Stimulated activated CD4-positive, alpha-beta T cell treated with anti-CD3 and anti-CD28 coated beads, Interleukin-1b, Interleukin-23, amount 100 ng/mL, for 1 hour (primary cell): Measurements from ENCODE around the gene TNFRSF18.

Source experiments
- DNase-seq, 2 donors: peaks; one replicate each; pipeline ENCODE4 v3.0.0-alpha.2; 2020; ENCODE audit warnings: low read depth in 2 of 2

Gene TNFRSF18

DNA sequence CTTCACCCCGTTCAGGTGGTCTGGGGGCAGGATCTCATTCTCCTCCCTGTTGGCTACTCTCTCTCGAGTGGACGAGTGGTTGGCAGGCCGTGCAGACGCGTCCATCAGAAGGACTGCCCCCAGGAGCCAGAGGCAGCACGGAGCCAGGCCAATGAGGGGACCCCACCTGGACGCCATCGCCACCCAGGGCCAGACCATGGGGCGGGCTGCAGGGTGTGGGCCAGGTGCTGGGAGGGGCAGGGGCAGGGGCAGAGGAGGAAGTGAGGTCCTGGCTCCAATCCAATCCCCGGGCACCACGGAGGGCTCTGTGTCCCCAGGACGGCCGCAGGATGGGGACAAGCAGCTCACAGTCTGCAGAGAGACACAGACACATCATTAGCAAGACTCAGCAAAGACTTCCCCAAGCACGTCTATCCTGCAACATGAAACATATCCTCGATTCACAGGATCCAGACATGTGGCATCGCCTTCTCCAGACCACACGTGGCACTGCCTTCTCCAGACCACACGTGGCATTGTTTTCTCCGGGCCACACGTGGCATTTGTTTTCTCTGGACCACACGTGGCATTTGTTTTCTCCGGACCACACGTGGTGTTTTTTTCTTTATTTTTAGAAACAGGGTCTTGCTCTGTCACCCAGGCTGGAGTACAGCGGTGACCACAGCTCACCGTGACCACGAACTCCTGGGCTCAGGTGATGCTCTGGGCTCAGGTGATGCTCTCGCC lies 22.4 kb upstream of the TNFRSF18 start:
- no peak for DNase-seq

DNA sequence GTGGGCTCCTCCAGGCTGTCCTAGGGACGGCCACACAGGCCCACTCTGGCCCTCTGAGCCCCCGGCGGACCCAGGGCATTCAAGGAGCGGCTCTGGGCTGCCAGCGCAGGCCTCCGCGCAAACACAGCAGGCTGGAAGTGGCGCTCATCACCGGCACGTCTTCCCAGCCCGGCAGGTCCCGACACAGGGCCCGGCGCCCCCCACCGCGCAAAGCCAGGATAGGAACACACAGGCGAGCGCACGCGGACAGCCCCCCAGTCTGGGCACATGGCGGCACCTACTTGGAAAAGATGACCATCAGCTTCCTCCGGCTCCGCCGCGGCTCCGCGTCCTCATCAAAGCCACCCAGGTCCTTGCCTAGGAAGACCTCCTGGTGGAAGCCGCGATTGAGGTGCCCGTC lies 21.8 kb upstream of the TNFRSF18 start:
- no peak for DNase-seq

DNA sequence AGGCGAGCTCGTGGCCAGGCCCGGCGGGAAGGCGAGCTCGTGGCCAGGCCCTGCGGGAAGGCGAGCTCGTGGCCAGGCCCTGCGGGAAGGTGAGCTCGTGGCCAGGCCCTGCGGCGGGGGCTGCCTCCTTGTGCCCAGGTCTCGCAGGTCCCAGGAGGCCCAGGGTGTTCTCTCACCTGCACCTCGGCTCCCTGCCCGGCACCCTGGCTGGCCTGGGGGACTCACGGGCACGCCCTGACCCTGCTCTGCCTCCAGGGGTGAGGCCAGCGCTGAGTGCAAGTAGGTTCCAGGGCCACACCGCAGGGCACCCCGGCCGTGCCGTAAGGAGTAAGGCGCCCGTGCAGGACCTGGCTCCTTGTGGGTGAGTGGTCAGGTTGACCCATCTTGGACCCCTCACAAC lies 21.0 kb upstream of the TNFRSF18 start:
- no peak for DNase-seq

DNA sequence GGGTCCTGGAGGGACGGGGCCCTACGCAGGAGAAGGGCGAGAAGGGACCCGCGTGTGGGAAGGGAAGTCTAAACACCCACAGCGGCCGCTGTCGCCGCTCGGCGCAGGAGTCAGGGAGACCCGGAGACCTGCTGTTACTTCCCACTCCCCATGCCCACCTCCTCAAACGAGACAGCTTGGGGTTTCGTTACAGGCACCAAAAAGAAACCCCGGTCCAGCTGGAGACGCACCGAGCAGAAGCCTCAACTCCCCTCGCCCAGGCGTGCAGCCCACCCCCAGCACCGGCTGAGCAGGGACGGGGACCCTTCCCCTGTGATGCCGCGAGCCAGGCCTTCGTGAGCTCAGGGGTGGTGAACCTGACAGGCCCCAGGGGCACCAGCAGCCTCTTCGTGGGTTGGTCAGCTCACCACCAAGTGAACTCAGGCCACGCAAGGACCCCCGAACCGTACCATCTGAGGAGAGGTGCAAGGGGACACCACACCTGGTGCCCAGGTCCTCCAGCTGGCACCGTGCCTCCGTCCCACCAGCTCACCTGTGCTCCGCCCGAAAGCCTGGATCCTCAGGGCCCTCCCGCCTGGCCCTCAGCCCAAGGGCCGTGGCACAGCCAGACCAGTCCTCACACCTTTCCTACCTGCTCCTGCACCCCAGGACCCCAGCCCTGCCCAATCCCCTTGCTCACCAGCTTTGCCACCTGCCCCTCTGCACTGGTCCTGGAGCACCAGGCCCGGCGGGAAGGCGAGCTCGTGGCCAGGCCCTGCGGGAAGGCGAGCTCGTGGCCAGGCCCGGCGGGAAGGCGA lies 20.4 kb upstream of the TNFRSF18 start:
- DNase-seq = no peak

DNA sequence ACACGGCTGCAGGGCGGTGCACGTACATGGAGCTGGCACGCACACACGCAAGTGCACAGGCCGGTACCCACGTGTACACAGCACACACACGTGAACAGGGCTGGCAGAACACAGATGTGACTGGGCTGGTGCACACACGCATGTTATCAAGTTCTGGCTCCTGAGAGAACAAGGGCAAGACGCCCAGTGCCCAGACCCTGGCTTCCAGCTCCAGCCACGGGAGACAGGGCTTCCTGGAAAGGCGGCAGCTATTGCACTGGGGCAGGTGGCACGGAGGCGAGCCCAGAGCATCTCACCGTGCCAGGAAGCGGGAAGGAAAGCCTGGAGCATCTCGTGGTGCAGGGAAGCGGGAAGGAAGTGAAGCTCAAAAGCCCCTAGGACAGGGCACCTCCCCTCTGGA lies 19.5 kb upstream of the TNFRSF18 start:
- no peak for DNase-seq

DNA sequence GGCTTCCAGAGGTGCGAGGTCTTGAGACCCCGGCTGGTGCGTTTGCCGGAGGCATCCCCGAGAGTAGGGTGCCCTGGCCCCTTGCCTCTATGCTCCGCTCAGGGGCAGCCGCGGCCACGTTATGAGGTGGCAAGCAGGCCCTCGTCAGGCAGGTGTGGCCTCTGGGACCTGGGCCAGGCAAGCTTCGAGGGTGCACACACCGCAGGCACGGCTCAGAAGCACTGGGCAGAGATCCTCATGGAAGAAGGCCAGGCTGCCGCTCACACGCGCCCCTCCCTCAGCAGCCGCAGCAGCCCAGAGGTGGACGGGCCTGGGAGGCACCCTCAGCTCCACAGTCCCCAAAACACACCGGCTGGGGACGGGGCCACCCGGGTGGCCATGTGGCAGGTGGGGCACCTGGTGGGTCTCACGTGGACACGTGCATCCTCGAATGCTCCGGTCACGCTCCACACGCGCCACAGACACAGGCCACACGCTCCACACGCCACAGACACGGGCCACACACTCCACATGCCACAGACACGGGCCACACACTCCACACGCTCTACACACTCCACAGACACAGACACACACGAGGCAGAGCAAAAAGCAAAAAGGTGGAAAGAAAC lies 18.9 kb upstream of the TNFRSF18 start:
- no peak for DNase-seq

DNA sequence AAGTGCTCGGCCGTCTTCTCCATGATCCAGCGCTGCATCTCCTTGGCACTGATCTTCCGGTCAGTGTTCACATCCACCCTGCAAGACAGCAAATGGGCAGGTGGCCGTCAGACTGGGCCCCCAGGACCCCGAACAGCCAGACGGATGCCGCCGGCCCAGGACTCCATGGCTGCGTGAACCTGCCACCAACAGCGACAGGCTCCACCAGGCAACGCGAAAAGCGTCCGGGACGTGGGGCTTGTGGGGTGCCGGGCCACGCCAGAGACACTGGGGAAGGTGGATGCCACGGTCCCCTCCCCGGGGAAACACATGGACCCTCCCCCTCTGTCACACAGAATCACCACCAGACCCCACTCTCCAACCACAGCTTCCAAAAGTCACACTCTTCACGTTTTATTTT lies 17.5 kb upstream of the TNFRSF18 start:
- no peak for DNase-seq

DNA sequence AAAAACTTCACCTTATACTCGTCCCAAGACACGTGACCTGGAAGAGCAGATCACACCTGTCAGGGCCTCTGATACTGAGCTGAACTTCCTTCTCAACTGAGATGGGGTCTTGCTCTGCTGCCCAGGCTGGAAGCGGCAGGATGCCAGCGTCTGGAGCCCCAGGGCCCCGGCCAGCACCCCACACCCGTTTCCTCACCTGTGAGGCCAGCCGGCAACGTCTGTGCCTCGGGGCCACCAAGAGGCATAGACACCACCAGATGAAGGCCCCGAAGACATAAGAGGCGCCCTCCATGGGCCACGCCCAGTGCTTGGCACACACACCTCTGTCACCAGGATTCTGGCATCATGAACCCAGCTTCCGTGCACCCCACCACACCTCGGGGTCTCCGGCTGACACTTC lies 16.9 kb upstream of the TNFRSF18 start:
- DNase-seq = no peak

DNA sequence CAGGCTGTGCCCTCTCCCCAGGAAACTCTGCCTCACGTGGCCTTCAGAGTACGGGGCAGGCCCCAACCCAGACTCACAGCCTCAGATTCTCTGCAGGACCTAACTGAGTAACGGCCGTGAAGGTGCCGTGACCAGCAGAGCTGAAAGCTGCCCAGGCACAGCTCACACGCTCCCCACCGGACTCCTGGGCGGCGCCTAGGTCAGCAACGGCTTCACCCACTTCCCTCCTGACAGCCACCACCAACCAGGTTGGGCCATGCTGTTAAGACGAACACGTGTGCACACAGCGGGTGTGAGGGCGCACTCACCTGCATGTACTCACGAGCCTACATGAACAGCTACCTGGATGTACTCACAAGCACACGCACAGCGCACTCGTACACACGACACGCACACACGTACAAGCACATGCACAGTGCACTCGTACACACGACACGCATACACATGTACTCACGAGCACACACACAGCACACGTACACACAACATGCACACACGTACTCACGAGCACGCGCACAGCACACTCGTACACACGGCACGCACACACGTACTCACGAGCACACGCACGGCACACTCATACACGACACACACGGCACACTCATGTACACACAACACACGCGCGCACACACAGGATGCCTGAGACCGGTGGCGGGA lies 16.3 kb upstream of the TNFRSF18 start:
- DNase-seq = no peak

DNA sequence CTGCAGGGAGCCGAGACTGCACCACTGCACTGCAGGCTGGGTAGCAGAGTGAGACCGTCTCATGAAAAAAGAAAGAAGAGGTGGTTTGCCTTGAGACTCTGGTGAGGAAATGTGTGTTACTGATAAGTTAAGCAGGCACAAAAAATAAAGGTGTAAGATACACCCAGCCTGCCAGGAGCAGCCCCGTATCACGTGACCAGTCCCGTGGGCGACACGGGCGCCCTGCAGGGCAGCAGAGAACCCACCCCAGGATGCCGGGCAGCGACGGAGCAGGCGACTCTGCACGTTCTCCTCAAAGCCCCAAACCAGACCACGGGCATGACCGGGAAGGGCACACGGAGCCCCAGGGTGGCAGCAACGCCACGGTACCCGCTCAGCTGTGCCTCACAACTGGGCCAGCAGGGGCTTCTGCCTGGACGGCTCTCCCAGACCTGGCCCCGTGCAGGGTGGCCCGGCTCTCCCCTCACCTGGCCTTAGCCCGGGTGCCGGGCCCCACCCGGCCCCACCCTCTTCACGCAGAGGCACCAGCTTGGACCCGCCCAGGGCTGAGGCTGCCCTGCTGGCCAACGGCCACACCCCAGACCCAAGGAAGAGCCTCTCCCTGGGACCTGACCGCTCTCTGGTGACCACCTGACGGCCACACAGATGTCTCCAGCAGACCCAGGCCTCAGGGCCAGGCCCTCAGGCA lies 15.6 kb upstream of the TNFRSF18 start:
- no peak for DNase-seq

DNA sequence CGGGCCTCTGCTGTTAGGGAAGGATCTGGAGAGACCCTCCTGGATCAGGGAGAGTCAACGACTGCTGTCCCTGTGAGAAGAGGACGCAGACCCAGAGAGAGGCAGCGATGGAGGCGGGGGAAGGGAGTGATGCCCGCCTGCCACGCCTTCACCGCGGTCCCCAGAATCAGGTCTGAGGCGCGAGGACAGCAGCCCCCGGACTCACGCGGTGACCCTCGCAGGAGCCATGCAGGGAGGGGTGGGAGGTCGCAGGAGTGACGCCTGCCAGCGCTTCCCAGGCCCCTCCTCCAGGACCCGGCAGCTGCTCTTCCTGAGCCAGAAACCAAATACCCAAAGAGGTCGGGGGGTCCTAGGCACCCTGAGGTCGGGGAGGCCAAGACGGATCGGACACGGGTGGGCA lies 13.8 kb upstream of the TNFRSF18 start:
- DNase-seq = no peak

DNA sequence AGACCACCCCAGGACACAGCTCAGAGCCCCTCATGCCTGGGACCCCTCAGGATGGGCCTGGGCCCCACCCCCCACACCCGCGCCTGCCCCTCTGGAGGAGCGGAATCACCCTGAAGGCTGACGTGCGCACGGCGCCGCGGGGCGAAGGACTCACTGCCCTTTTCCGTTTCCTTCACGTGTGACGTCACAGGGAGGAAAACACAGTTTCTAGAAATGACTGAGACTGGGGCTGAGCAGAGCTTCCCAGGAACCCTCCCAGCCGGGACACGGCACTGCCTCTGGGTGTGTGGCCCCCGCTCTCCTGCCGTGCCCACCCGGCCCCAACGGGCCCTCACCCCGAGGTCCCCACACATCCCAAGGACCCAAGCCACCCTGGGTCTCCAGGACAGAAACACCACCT lies 12.9 kb upstream of the TNFRSF18 start:
- DNase-seq = no peak

DNA sequence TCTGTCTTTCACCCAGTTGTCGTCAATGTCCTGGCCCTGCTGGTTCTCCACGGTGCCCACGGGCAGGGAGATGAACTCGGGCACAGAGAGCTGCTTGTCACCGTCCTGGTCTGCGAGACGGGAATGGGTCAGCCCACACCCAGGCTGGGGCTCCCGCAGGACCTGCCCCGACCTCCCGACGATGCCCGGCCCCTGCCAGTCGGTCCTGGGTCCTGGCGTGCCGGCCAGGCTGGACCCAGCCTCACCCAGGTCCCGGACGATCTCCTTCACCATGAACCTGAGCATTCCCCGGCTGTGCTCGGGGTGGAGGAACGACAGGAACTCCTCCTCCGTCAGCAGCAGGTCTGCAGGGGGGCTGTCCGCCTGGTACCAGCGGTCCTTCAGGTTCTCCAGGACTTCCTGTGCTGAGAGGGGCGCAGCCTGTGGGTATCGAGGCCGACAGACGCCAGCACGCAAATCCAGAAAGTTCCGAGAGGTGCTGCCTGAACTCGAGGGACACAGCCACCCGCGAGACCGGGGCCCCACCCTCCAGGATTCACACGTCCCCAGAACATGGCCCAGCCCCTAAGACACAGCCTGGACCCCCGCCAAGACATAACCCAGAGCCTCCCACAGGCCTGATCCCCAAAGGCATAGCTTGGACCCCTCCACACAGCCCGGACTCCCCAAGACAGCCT lies 12.3 kb upstream of the TNFRSF18 start:
- DNase-seq = no peak

DNA sequence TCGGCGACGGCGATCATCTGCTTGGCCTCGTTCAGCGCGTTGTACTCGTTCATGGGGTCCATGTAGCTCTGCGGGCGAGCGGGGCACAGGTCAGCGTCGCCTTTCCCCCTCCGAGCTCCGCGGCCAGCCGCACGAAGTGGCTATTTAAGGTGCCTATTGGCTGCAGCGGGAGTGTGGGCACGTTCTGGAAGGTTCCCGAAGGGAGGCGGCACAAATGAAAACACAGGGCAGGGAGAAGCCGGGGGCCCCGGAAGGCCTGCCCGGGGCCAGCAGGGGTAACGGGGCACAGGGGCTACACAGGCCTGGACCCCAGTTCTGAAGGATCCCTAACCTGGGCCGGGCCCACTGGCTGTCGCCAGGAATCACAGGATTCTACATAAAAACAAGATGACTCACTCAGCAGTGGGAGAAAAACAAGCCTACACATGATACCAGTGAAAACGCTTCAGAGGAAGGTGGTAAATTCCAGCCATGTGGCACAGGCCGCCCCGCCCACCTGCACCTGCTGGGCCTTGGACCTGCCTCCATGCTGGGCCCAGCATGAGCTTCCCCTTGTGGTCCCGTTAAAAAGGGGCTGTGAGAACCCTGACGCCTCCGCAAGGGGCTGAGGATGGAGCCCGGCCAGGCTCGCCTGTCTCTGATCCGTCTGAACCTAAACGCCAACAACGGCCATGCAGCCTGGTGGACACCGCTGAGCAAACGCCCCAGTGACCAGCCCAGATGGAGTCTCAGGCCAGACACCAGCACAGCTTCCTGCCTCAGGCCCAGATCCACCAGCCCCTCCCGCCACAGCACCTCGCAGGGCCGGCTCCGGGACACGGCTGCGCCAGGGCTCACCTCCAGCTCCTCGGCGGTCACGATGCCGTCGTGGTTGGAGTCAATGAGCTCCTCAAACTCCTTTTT lies 11.5 kb upstream of the TNFRSF18 start:
- DNase-seq = no peak

DNA sequence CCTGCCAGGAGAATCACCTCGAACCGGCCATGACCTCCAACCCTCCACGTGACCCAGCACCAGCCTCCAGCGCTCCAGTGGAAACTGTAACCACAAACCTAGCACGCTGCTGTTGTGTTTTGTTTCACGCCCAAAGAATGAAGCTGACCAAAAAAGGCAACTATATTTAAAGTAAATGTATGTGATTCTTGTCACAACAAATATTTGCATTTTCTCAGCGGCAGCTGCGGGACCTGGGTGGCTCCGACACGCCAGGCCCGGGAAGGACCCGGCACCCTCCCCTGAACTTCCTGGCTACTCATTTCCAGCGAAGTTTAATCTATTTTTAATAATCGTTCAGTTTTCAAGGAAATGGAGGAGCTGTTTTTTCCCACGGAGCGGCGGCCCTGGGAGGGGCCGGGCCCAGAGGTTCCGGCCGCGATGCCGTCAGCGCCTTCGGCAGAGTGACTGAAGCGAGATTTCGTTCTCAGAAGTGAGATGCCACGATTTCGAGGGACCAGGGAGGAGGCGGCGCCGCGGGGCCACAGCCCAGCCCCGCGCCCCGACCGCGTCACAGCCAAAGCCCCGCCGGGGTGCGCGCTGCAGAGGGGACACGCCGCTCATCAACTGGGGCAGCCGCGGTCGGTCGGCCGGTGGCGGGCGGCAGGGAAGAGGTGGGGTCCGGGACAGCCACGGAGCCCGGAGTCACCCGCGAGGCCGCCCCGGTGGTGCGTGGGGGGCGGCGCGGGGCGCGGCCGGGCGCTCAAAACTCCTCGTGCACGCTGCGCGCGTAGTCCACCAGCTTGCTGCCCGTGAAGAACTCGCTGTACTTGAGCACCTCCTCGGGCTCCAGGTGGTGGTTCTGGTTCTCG lies 10.6 kb upstream of the TNFRSF18 start:
- no peak for DNase-seq

DNA sequence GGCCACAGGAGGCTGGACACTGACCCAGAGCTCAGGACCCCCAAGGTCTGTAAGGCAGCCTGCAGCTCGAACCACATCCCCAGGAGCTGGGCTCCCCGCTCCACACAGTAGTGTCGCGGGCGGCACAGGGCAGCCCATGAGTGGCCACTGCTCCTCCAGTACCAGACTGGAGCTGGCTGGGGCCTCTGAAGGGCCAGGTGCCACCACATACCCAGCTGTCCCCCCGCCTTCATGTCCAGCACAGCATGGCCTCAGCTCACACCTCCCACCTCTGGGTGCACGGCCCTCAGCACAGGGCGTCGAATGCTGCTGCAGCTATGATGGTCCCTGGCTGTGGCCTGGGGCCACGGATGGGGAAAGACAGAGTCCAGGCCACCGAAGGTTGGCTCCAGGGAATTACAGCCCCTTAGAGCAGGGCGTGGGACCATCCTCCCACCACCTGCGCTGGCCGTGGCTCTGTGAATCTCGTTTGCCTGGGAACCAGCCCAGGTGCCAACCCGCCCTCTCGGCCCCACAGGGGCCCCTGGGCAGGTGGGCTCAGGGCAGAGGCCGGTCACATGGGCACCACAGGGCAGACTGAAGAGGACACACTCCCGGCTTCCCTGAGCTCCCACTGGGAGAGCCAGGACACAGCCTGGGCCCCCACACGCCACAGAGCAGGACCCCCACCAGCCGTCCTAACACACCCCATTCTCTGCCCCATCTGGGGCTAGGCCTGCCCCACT lies 9.7 kb upstream of the TNFRSF18 start:
- DNase-seq = no peak

DNA sequence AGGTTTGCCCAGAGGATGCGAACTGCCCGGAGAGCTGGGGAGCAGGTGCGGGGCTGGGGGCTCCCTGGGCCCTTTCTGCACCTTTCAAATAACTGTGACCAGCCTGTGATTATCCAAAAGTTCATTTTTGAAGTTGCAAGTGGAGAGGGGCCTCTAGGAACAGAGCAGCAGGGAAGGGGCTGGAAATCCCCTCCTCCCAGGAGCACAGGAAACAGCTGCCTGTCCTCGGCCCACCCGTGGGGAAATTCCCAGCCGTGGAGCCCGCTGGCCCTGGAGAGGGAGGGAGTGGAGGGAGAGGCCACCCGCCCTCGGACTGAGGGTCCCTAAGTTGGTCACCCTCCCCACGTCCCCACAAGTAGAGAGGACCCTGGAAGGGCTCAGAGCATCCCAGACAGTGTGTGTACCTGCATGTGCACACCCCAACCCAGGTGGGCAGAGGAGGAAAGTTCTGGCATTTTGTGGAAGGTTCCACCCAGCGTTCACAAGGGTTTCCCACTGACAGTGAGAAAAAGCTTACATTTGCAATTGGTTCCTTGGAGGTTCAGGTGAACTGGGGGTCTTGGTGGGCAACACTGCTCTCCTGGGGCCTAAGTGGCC lies 8.8 kb upstream of the TNFRSF18 start:
- no peak for DNase-seq
